ENCODE results near the gene B3GLCT.

Gene B3GLCT

DNA sequence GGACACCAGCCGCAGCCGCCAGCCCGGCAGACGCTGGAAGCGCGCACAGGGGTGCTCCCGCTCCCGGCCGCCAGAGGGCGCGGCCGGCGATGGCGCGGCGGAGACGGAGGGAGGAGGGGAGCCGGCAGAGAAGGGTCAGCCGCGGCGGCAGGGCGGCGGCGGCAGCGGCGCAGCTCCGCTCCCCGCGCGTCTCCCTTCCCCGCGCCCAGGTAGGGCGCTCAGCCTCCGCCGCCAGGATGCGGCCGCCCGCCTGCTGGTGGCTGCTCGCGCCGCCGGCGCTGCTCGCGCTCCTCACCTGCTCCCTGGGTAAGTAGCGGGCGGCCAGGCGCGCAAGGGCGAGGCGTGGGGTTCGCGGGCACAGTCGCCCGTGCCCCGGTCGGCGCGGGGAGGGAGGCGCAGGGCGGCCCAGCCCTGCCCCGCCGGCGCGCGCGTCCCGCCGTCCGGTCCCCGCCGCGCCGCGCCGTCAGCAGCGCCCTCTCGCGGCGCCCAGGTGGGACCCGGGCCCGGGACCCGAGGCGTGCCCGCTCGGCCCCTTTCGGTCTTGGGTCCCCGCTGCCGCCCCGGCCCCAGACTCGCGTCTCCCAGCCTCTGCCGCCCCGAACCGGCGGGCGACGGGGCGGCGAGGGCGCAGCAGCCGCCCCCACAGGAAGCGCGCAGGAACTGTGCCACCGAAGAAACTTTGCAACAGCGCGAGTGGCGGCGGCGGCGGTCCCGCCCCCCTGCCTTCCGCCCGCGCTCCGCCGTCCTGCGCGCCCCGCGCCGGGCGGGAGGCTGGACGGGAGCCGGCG is at the start of gene B3GLCT:
B3GLCT (plus strand) TSS at position 127 of the 788 bp plus-strand sequence; CDS start at position 237, 110 bp downstream.
- Mint-ChIP-seq H3K36me3 (ENCODE audit: low read depth) (no peaks in the 10 kb centered on the region), H3K27ac (peak within 1 kb of the TSS; percentile 71), H3K4me1 (ENCODE audit: low read depth) (peaks cover 20% of the 10 kb centered on the region), H3K9me3 (no peaks in the 10 kb centered on the region), H3K27me3 (ENCODE audit: low read depth) (peaks cover 19% of the 10 kb centered on the region), H3K4me3 (peak within 1 kb of the TSS; percentile 89)
- DNase-seq (ENCODE audit: low spot score) = peak; percentile 82

DNA sequence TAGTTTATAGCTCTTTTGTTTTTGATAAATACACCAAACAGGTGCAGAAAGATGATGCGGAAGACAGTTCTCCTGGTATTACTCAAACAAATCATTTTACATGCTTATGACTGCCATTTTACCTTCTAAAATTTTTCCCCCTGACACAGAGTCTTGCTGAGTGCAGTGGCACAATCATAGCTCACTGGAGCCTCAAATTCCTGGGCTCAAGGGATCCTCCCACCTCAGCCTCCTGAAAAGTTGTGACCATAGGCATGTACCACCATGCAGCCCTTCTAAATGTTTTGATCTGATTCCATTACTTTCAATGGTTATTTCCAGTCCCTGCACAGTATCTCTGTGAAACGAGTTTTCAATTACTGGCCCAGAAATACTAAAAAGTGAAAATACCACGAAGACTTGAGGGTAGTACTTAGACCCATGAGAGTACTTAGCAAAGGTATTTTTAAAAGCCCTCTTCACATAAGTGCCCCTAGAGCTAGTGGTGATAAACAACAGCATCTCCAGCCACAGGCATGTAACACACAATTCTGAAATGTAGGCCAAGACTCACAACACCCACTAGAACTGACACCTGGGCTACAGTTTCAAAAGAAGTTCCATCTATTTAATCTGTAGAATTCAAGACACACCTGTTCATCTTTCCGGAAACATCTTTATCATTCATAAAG is 49.3 kb upstream of the B3GLCT start:
- no peaks in the 10 kb centered on the region for H3K9me3 Mint-ChIP-seq
- H3K27me3 Mint-ChIP-seq (ENCODE audit: low read depth) = no peaks in the 10 kb centered on the region
- DNase-seq (ENCODE audit: low spot score) = no peak
- H3K36me3 Mint-ChIP-seq (ENCODE audit: low read depth) = peaks cover 80% of the 10 kb centered on the region
- H3K27ac Mint-ChIP-seq = no peak overlapping the region
- no peak overlapping the region for H3K4me3 Mint-ChIP-seq
- H3K4me1 Mint-ChIP-seq (ENCODE audit: low read depth) = peaks cover 27% of the 10 kb centered on the region

GRCh38 chr13:31151837-31152236 is 47.9 kb upstream of the B3GLCT start:
- H3K27ac Mint-ChIP-seq = no peak overlapping the region
- H3K9me3 Mint-ChIP-seq = no peaks in the 10 kb centered on the region
- DNase-seq (ENCODE audit: low spot score) = no peak
- no peaks in the 10 kb centered on the region for H3K27me3 Mint-ChIP-seq (ENCODE audit: low read depth)
- H3K4me1 Mint-ChIP-seq (ENCODE audit: low read depth) = peaks cover 26% of the 10 kb centered on the region
- peaks cover 75% of the 10 kb centered on the region for H3K36me3 Mint-ChIP-seq (ENCODE audit: low read depth)
- H3K4me3 Mint-ChIP-seq = no peak overlapping the region

- no peak for DNase-seq (ENCODE audit: low spot score)
- peaks cover 69% of the 10 kb centered on the region for H3K36me3 Mint-ChIP-seq (ENCODE audit: low read depth)
- H3K9me3 Mint-ChIP-seq = no peaks in the 10 kb centered on the region
- H3K4me3 Mint-ChIP-seq = no peak overlapping the region
- H3K27ac Mint-ChIP-seq = peak overlapping the region; percentile 21
- no peaks in the 10 kb centered on the region for H3K27me3 Mint-ChIP-seq (ENCODE audit: low read depth)
- H3K4me1 Mint-ChIP-seq (ENCODE audit: low read depth) = peaks cover 39% of the 10 kb centered on the region
These were observed 44.8 kb upstream of the B3GLCT start for GRCh38 chr13:31154939-31155338.

- peaks cover 2% of the 10 kb centered on the region for H3K27me3 Mint-ChIP-seq (ENCODE audit: low read depth)
- peak overlapping the region; percentile 95 for H3K4me3 Mint-ChIP-seq
- peak overlapping the region; percentile 37 for H3K27ac Mint-ChIP-seq
- DNase-seq (ENCODE audit: low spot score) = no peak
- H3K4me1 Mint-ChIP-seq (ENCODE audit: low read depth) = peaks cover 43% of the 10 kb centered on the region
- no peaks in the 10 kb centered on the region for H3K9me3 Mint-ChIP-seq
- peaks cover 44% of the 10 kb centered on the region for H3K36me3 Mint-ChIP-seq (ENCODE audit: low read depth)
These were observed 40.5 kb upstream of the B3GLCT start for GRCh38 chr13:31159306-31159705.

GRCh38 chr13:31160857-31161556 is 38.8 kb upstream of the B3GLCT start:
- Mint-ChIP-seq H3K27ac (peak overlapping the region; percentile 96), H3K27me3 (ENCODE audit: low read depth) (peaks cover 2% of the 10 kb centered on the region), H3K36me3 (ENCODE audit: low read depth) (peaks cover 31% of the 10 kb centered on the region), H3K9me3 (no peaks in the 10 kb centered on the region), H3K4me1 (ENCODE audit: low read depth) (peaks cover 35% of the 10 kb centered on the region), H3K4me3 (peak overlapping the region; percentile 95)
- DNase-seq (ENCODE audit: low spot score) = peak; percentile 70

DNA sequence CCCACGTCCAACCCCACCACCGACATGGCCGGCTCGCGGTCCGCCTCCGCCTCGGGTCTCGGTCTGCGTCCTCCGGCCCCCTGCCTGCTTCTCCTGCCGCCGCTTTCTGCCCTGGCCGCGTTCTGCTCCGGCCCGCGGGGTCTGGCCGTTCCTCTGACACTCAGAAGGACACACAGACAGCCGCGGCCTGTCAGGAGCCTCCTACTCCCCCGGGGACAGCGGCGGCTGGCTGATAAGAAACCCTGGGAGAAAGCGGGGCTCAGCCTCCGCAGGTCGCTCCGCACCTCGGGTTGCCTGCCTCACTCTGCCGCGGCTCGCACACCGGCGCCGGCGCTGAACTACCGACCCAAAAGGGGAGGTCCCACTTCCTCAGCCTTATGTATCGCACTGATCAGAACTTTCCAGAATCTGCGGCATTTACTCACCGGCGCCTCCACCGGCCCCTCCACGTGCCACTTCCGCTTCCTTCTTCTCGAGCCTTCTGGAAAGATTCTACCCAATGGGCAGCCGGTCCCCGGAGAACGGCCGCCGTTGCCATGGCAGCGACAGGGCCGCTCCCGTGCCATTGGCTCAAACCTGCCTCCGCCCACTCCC is 38.1 kb upstream of the B3GLCT start, which contains the start of gene HSPH1:
HSPH1 (minus strand) TSS at position 348 of the 594 bp plus-strand sequence; CDS start at position 26, 322 bp downstream.
- Mint-ChIP-seq H3K36me3 (ENCODE audit: low read depth) (peaks cover 30% of the 10 kb centered on the region), H3K27me3 (ENCODE audit: low read depth) (peaks cover 2% of the 10 kb centered on the region), H3K27ac (peak within 1 kb of the TSS; percentile 96), H3K9me3 (no peaks in the 10 kb centered on the region), H3K4me3 (peak within 1 kb of the TSS; percentile 95), H3K4me1 (ENCODE audit: low read depth) (peaks cover 35% of the 10 kb centered on the region)
- peak; percentile 100 for DNase-seq (ENCODE audit: low spot score)

GRCh38 chr13:31162151-31163008 is 37.4 kb upstream of the B3GLCT start:
- no peaks in the 10 kb centered on the region for H3K9me3 Mint-ChIP-seq
- peak overlapping the region; percentile 96 for H3K27ac Mint-ChIP-seq
- peaks cover 35% of the 10 kb centered on the region for H3K4me1 Mint-ChIP-seq (ENCODE audit: low read depth)
- DNase-seq (ENCODE audit: low spot score) = peak; percentile 96
- peaks cover 25% of the 10 kb centered on the region for H3K36me3 Mint-ChIP-seq (ENCODE audit: low read depth)
- H3K4me3 Mint-ChIP-seq = peak overlapping the region; percentile 95
- peaks cover 2% of the 10 kb centered on the region for H3K27me3 Mint-ChIP-seq (ENCODE audit: low read depth)

DNA sequence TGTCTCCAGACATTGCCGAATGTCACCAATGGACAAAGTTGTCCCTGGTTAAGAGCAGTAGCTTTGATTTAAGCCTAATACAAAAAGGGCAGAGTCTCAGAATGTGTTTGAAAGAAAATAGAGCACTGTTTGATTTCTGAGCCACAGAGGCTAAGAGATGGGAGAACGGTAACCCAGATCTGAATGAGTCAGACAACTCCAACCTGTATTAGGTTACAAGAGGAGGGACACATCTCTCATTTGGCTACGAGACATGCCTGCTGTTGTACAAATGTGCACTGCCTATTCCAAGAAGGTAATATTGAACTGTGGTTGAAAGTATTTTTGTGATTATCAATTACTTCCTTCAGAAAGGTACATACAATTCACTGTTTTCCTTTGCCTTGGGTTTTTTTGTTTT is 33.2 kb upstream of the B3GLCT start:
- no peaks in the 10 kb centered on the region for H3K36me3 Mint-ChIP-seq (ENCODE audit: low read depth)
- H3K4me3 Mint-ChIP-seq = no peak overlapping the region
- peaks cover 25% of the 10 kb centered on the region for H3K4me1 Mint-ChIP-seq (ENCODE audit: low read depth)
- no peaks in the 10 kb centered on the region for H3K9me3 Mint-ChIP-seq
- DNase-seq (ENCODE audit: low spot score) = no peak
- H3K27me3 Mint-ChIP-seq (ENCODE audit: low read depth) = peaks cover 2% of the 10 kb centered on the region
- H3K27ac Mint-ChIP-seq = no peak overlapping the region

GRCh38 chr13:31167490-31167889 is 32.3 kb upstream of the B3GLCT start:
- Mint-ChIP-seq H3K36me3 (ENCODE audit: low read depth) (no peaks in the 10 kb centered on the region), H3K27ac (no peak overlapping the region), H3K4me1 (ENCODE audit: low read depth) (peaks cover 25% of the 10 kb centered on the region), H3K9me3 (no peaks in the 10 kb centered on the region), H3K27me3 (ENCODE audit: low read depth) (peaks cover under 1% of the 10 kb centered on the region), H3K4me3 (no peak overlapping the region)
- no peak for DNase-seq (ENCODE audit: low spot score)

DNA sequence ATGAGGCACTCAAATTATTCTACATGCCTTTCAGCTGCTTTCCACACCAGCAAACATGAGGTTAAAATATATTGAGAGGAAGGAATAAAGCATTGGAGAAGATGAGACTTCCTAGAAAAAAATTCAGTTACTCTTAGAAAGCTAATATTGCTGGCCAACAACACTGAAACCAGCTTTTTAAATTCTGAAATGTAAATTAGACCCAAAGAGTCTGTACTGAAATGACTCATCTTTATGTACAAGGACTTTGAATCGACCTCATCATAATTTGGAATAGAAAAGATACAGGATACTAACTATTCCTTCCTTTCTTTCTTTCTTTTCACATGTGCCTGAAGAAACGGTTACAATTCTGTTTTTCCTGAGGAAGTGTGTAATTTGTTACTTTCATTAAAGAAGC is 31.6 kb upstream of the B3GLCT start:
- peaks cover 20% of the 10 kb centered on the region for H3K4me1 Mint-ChIP-seq (ENCODE audit: low read depth)
- no peaks in the 10 kb centered on the region for H3K9me3 Mint-ChIP-seq
- H3K36me3 Mint-ChIP-seq (ENCODE audit: low read depth) = no peaks in the 10 kb centered on the region
- H3K27me3 Mint-ChIP-seq (ENCODE audit: low read depth) = peaks cover 5% of the 10 kb centered on the region
- H3K27ac Mint-ChIP-seq = no peak overlapping the region
- DNase-seq (ENCODE audit: low spot score) = no peak
- no peak overlapping the region for H3K4me3 Mint-ChIP-seq

- no peaks in the 10 kb centered on the region for H3K36me3 Mint-ChIP-seq (ENCODE audit: low read depth)
These were observed 31.0 kb upstream of the B3GLCT start for GRCh38 chr13:31168736-31169135.

GRCh38 chr13:31172001-31172400 is 27.8 kb upstream of the B3GLCT start:
- no peak for DNase-seq (ENCODE audit: low spot score)
- no peaks in the 10 kb centered on the region for H3K9me3 Mint-ChIP-seq
- peaks cover 16% of the 10 kb centered on the region for H3K4me1 Mint-ChIP-seq (ENCODE audit: low read depth)
- H3K27ac Mint-ChIP-seq = no peak overlapping the region
- no peaks in the 10 kb centered on the region for H3K36me3 Mint-ChIP-seq (ENCODE audit: low read depth)
- peaks cover 5% of the 10 kb centered on the region for H3K27me3 Mint-ChIP-seq (ENCODE audit: low read depth)
- H3K4me3 Mint-ChIP-seq = no peak overlapping the region

More at GRCh38 chr13:31168736-31169135, 31.0 kb upstream of the B3GLCT start:
- H3K27me3 Mint-ChIP-seq (ENCODE audit: low read depth) = peaks cover 5% of the 10 kb centered on the region
- peaks cover 16% of the 10 kb centered on the region for H3K4me1 Mint-ChIP-seq (ENCODE audit: low read depth)
- no peak overlapping the region for H3K4me3 Mint-ChIP-seq
- no peaks in the 10 kb centered on the region for H3K9me3 Mint-ChIP-seq
- H3K27ac Mint-ChIP-seq = no peak overlapping the region
- DNase-seq (ENCODE audit: low spot score) = no peak

All from T-helper 2 cell treated with Interferon-gamma antibody and Interleukin-4, amounts not matched to agents 5 μg/mL and 100 μg/mL, for 36 hours (primary cell).